BJ (cell line): Measurements from ENCODE around the gene MBD2. TPM values are rescaled to one million over a fixed set of nuclear protein-coding genes. Genes with fewer than 3 reads are reported as not detected.

Source experiments
- CTCF ChIA-PET: fragments of 350-600 bp; formaldehyde crosslinking; extraction: SDS; loops from one replicate; lab custom pipeline; 2021; ENCODE audit warnings: antibody characterized with exemption, inconsistent platforms; lab: Yijun Ruan, JAX
- POLR2A ChIA-PET: fragments of 300-600 bp; sonication (Branson Sonifier 250); formaldehyde crosslinking; extraction: SDS; loops from one replicate; lab custom pipeline; 2021; ENCODE audit warnings: antibody characterized with exemption; lab: Charles Lee
- DNase-seq: peaks from one replicate; pipeline ENCODE4 v3.0.0-alpha.2; 2011; ENCODE audit warnings: low read depth
- H3K27me3 ChIP-seq: 2 replicates; pipeline ENCODE4 v1.6.0; 2011; ENCODE audit warnings: low read length; ENCODE audit not compliant: control insufficient read depth, insufficient read depth
- H3K36me3 ChIP-seq: 2 replicates; pipeline ENCODE4 v1.5.1; 2011; ENCODE audit warnings: low read length; ENCODE audit not compliant: control insufficient read depth, insufficient read depth
- H3K4me3 ChIP-seq: 2 replicates; pipeline ENCODE4 v1.5.1; 2011; ENCODE audit warnings: low read depth, mild to moderate bottlenecking, control low read depth, low read length
- polyA plus RNA-seq: library from polyadenylated mRNA; depleted of rRNA; stranded (reverse); fragments of >200 nt; gene quantifications from 2 replicates; pipeline ENCODE4 v1.2.3, GENCODE V29; 2011
- TF ChIP-seq, protein P1 (sequence below): IDR thresholded peaks from 2 replicates; pipeline ENCODE4 v1.5.1; 2011; ENCODE audit warnings: low read depth, mild to moderate bottlenecking, control low read depth, inconsistent platforms, low read length, moderate library complexity; ENCODE audit not compliant: insufficient read depth

MBD2 gene
- polyA plus RNA-seq, 1 experiment, result 35.8 TPM

DNA sequence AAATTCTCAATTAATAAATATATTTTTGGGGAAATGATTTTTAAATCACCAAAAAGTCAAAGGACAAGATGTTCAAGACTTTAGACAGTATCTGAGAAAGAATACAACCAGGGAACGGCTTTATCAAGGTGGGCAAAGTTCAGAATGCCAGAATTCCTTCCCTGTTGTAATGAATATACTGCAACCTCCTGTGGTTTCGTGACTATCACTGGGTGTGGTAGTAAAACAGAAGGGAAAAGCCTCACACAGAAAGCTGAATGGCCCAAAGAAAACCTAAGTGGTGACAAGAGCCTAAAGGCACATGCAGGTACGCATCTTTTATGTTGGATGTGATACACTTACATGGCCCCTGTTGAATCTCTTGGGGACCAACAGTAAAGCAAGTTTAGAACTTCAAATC lies 37.1 kb downstream of the MBD2 start:
- ChIA-PET POLR2A (no interaction called here), CTCF (no interaction called here)
- TF ChIP-seq, protein P1, sequence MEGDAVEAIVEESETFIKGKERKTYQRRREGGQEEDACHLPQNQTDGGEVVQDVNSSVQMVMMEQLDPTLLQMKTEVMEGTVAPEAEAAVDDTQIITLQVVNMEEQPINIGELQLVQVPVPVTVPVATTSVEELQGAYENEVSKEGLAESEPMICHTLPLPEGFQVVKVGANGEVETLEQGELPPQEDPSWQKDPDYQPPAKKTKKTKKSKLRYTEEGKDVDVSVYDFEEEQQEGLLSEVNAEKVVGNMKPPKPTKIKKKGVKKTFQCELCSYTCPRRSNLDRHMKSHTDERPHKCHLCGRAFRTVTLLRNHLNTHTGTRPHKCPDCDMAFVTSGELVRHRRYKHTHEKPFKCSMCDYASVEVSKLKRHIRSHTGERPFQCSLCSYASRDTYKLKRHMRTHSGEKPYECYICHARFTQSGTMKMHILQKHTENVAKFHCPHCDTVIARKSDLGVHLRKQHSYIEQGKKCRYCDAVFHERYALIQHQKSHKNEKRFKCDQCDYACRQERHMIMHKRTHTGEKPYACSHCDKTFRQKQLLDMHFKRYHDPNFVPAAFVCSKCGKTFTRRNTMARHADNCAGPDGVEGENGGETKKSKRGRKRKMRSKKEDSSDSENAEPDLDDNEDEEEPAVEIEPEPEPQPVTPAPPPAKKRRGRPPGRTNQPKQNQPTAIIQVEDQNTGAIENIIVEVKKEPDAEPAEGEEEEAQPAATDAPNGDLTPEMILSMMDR, result no peak
- no peaks in the 10 kb centered on the region for H3K27me3 ChIP-seq
- peaks cover 4% of the 10 kb centered on the region for H3K36me3 ChIP-seq
- no peak overlapping the region for H3K4me3 ChIP-seq
- no peak for DNase-seq

DNA sequence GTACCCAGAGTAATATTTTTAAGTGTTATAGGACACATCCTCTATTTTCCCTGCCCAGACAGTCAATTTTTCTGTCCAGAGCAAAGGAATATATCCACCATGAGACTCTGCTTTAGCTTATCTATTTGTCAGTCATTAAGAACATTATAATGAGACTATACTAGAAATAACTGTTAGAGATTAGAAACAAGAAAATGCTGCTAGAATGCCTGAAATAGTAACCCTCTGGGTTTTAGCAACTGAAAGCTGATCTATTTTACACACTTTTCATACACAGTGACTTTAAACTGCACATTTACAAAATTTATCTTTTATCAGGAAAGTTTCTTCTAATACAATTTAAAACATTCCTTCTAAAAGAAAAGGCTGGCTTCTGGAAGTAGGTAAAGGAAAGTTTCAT lies 39.6 kb downstream of the MBD2 start:
- H3K36me3 ChIP-seq, result peaks cover 4% of the 10 kb centered on the region
- no peak for DNase-seq
- TF ChIP-seq, protein P1, result no peak
- ChIA-PET POLR2A (no interaction called here), CTCF (no interaction called here)
- H3K27me3 ChIP-seq, result no peaks in the 10 kb centered on the region
- H3K4me3 ChIP-seq, result no peak overlapping the region

DNA sequence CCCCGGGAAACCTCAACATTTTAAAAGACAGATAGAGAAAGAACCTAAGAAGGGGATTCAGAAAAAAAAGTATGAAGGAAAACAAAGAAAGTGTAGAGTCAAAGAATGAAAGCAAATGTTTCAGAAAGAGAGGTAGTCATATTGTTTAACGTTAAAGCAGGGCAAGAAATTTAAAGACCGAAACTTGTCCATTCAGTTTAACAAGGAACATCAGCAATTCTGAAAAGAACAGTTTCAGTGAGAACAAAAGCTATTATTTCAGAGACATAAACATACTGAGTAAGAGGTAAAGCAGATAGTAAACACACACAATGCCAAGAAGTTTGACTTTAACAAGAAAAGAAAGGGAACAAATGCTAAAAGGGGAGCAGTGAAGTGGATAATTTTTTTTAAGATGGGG lies 41.1 kb downstream of the MBD2 start:
- Histone ChIP-seq H3K4me3 (no peak overlapping the region), H3K27me3 (no peaks in the 10 kb centered on the region), H3K36me3 (peaks cover 4% of the 10 kb centered on the region)
- DNase-seq, result no peak
- POLR2A ChIA-PET, result no interaction called here
- TF ChIP-seq, protein P1, result no peak
- CTCF ChIA-PET, result interaction anchor here (0.9 kb wide), 1 partner anchor 10 kb away, joined by 3 read pairs; no protein-coding TSS in a partner anchor

DNA sequence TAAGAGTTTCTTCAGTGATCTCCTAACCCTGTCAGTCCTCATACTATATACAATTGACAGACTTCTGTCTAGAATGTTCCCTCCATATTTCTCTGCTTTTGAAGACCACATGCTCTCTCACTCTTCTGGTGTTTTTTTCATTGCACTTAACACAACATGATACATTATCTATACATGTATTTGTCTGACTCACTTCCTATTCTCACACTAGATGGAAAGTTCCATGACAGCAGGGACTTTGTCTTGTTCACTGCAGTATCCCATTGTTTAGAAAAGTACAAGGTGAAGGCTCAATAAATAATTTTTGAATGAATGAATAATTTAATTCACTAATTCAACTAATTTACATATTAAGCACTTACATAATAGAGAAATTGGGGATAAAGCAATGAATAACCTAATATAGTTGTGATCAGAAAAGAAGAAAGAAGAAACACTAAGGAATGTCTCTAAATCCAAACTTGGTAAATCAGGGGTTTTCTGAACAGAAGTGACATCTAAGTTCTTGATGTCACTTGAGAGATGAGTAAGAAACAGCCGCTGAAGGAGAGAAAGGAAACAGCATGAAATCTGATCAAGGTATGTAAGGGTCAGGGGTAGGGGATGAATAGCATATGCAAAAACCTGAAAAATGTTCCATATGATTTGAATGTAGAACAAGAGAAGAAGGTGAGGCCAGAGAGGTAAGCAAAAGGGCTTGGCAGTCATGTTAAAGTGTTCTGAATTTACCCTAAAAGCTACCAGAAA lies 42.4 kb downstream of the MBD2 start:
- ChIA-PET POLR2A (interaction anchor here (0.6 kb wide), 1 partner anchor 76 kb away, joined by 3 read pairs; no protein-coding TSS in a partner anchor), CTCF (interaction anchor here (1.0 kb wide), 1 partner anchor 14 kb away, joined by 4 read pairs; no protein-coding TSS in a partner anchor)
- Histone ChIP-seq H3K4me3 (no peak overlapping the region), H3K27me3 (no peaks in the 10 kb centered on the region), H3K36me3 (peaks cover 2% of the 10 kb centered on the region; the same call in 1 of the 2 replicates)
- TF ChIP-seq, protein P1, result no peak
- DNase-seq, result no peak

DNA sequence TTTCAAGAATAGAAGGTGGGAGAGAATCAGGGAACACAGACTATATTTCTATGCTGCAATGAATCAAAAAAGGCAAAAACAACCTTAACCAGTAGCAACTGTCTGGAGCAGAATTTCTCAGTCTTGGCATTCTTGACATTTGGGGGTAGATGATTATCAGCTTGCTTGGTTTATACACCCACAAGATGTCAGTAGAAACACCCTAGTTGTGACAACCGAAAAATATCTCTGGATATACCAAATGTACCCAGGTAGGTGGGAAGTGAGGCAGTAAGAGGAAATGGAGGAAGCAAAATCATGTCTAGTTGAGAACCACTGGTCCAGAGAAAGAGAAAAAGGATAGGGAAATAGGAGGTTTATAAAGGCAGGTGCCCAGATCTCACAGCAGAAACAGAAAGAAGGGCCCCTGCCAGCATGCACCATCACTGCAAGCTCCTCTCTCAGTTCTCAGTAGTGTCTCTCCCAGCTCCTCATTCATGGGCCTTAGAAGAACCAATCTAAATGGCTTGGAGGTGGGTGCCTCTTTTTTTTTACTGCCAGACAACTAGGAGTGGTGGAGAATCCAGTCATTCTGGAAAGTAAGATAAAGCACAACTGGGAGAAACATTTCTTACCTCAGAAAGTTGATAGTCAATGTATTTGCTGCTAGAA lies 50.4 kb downstream of the MBD2 start:
- CTCF ChIA-PET, result interaction anchor here (0.8 kb wide), 1 partner anchor 9 kb away, joined by 3 read pairs; no protein-coding TSS in a partner anchor
- Histone ChIP-seq H3K27me3 (no peaks in the 10 kb centered on the region), H3K4me3 (no peak overlapping the region), H3K36me3 (no peaks in the 10 kb centered on the region)
- DNase-seq, result no peak
- POLR2A ChIA-PET, result no interaction called here
- TF ChIP-seq, protein P1, result no peak
